Right ventricle myocardium inferior (tissue), 1 donor: ENCODE measurements around the gene CACNA2D3. TPM values are rescaled to one million over a fixed set of nuclear protein-coding genes. Genes with fewer than 3 reads are reported as not detected.

ENCODE experiments used
- total RNA-seq: library from RNA; stranded (reverse); fragmentation: NEBNext Ultra II Directional; extraction: Animal tissue kit (Norgen Biotek cat#: 25700); gene quantifications from one replicate; pipeline ENCODE4 v1.2.1, GENCODE V29; 2021
- donor health status: DM: no; HTN: yes; CAD: no; lungs with severe emphysema.

CACNA2D3 gene
- total RNA-seq, 1 donor from 2014 or later = 33.7 TPM

Other genes with a start within 250 kb of the CACNA2D3 start
- gene ACTR8, start 240.4 kb upstream of the CACNA2D3 start, total RNA-seq = 33.7 TPM
- 112 TPM for gene SELENOK, start 230.7 kb upstream of the CACNA2D3 start, total RNA-seq